ENCODE data around the gene TJP1.

The TJP1 gene

GRCh38 chr15:29822100-29822683 is at the start of gene TJP1 (continued):
- no peak for TF ChIP-seq ZNF133 (tag by site-specific recombination; IDR thresholded peaks at IDR 0.05)
- peak; percentile 68; the same call in 1 of the 2 replicates for TF ChIP-seq ZNF561 (tag by site-specific recombination; IDR thresholded peaks at IDR 0.05; ENCODE audit: borderline replicate concordance)
- no peak for TF ChIP-seq TSHZ1 (tag by site-specific recombination; IDR thresholded peaks at IDR 0.05; ENCODE audit: borderline replicate concordance)
- TF ChIP-seq IKZF3 (tag by site-specific recombination; IDR thresholded peaks at IDR 0.05), result peak; percentile 76
- TF ChIP-seq KLF9 (tag by site-specific recombination; IDR thresholded peaks at IDR 0.05; ENCODE audit: low read depth), result no peak
- TF ChIP-seq KLF1 (tag by site-specific recombination; IDR thresholded peaks at IDR 0.05), result peak; percentile 57
- TF ChIP-seq, protein P1, sequence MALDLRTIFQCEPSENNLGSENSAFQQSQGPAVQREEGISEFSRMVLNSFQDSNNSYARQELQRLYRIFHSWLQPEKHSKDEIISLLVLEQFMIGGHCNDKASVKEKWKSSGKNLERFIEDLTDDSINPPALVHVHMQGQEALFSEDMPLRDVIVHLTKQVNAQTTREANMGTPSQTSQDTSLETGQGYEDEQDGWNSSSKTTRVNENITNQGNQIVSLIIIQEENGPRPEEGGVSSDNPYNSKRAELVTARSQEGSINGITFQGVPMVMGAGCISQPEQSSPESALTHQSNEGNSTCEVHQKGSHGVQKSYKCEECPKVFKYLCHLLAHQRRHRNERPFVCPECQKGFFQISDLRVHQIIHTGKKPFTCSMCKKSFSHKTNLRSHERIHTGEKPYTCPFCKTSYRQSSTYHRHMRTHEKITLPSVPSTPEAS (tag by site-specific recombination; IDR thresholded peaks at IDR 0.05), result no peak
- TF ChIP-seq ZNF747 (tag by site-specific recombination; IDR thresholded peaks at IDR 0.05), result no peak
- TF ChIP-seq, protein P2, sequence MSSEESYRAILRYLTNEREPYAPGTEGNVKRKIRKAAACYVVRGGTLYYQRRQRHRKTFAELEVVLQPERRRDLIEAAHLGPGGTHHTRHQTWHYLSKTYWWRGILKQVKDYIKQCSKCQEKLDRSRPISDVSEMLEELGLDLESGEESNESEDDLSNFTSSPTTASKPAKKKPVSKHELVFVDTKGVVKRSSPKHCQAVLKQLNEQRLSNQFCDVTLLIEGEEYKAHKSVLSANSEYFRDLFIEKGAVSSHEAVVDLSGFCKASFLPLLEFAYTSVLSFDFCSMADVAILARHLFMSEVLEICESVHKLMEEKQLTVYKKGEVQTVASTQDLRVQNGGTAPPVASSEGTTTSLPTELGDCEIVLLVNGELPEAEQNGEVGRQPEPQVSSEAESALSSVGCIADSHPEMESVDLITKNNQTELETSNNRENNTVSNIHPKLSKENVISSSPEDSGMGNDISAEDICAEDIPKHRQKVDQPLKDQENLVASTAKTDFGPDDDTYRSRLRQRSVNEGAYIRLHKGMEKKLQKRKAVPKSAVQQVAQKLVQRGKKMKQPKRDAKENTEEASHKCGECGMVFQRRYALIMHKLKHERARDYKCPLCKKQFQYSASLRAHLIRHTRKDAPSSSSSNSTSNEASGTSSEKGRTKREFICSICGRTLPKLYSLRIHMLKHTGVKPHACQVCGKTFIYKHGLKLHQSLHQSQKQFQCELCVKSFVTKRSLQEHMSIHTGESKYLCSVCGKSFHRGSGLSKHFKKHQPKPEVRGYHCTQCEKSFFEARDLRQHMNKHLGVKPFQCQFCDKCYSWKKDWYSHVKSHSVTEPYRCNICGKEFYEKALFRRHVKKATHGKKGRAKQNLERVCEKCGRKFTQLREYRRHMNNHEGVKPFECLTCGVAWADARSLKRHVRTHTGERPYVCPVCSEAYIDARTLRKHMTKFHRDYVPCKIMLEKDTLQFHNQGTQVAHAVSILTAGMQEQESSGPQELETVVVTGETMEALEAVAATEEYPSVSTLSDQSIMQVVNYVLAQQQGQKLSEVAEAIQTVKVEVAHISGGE (tag by site-specific recombination; conservative IDR thresholded peaks at IDR 0.05; ENCODE audit: low read depth), result peak; percentile 70
- TF ChIP-seq ZNF664 (tag by site-specific recombination; IDR thresholded peaks at IDR 0.05), result no peak
- TF ChIP-seq SCRT2 (tag by site-specific recombination; IDR thresholded peaks at IDR 0.05), result no peak
- TF ChIP-seq ZNF449 (tag by site-specific recombination; IDR thresholded peaks at IDR 0.05), result peak; percentile 69
- no peak for TF ChIP-seq ZNF248 (tag by site-specific recombination; IDR thresholded peaks at IDR 0.05)
- TF ChIP-seq ZNF510 (tag by site-specific recombination; IDR thresholded peaks at IDR 0.05; ENCODE audit: insufficient replicate concordance), result no peak
- no peak for TF ChIP-seq GLI2 (tag by site-specific recombination; IDR thresholded peaks at IDR 0.05; ENCODE audit: borderline replicate concordance, low read depth)
- TF ChIP-seq ZNF175 (tag by site-specific recombination; IDR thresholded peaks at IDR 0.05), result no peak
- TF ChIP-seq ZNF621 (tag by site-specific recombination; IDR thresholded peaks at IDR 0.05), result no peak
- TF ChIP-seq ZFHX2 (tag by site-specific recombination; conservative IDR thresholded peaks at IDR 0.05), result peak; percentile 35; the same call in 1 of the 2 replicates
- TF ChIP-seq, protein P3, sequence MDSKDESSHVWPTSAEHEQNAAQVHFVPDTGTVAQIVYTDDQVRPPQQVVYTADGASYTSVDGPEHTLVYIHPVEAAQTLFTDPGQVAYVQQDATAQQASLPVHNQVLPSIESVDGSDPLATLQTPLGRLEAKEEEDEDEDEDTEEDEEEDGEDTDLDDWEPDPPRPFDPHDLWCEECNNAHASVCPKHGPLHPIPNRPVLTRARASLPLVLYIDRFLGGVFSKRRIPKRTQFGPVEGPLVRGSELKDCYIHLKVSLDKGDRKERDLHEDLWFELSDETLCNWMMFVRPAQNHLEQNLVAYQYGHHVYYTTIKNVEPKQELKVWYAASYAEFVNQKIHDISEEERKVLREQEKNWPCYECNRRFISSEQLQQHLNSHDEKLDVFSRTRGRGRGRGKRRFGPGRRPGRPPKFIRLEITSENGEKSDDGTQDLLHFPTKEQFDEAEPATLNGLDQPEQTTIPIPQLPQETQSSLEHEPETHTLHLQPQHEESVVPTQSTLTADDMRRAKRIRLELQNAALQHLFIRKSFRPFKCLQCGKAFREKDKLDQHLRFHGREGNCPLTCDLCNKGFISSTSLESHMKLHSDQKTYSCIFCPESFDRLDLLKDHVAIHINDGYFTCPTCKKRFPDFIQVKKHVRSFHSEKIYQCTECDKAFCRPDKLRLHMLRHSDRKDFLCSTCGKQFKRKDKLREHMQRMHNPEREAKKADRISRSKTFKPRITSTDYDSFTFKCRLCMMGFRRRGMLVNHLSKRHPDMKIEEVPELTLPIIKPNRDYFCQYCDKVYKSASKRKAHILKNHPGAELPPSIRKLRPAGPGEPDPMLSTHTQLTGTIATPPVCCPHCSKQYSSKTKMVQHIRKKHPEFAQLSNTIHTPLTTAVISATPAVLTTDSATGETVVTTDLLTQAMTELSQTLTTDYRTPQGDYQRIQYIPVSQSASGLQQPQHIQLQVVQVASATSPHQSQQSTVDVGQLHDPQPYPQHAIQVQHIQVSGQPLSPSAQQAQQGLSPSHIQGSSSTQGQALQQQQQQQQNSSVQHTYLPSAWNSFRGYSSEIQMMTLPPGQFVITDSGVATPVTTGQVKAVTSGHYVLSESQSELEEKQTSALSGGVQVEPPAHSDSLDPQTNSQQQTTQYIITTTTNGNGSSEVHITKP (tag by site-specific recombination; IDR thresholded peaks at IDR 0.05), result no peak
- TF ChIP-seq MYNN (tag by site-specific recombination; IDR thresholded peaks at IDR 0.05; ENCODE audit: borderline replicate concordance), result no peak
- TF ChIP-seq GLI4 (tag by site-specific recombination; IDR thresholded peaks at IDR 0.05), result no peak
- TF ChIP-seq ZFP41 (tag by site-specific recombination; IDR thresholded peaks at IDR 0.05; ENCODE audit: borderline replicate concordance), result no peak
- no peak for TF ChIP-seq ZNF24 (tag by site-specific recombination; IDR thresholded peaks at IDR 0.05)
- peak; percentile 73; the same call in 1 of the 2 replicates for TF ChIP-seq ZSCAN30 (tag by site-specific recombination; IDR thresholded peaks at IDR 0.05)
- no peak for TF ChIP-seq ZNF266 (tag by site-specific recombination; IDR thresholded peaks at IDR 0.05; ENCODE audit: low read depth)
- no peak for TF ChIP-seq MEIS1 (CRISPR knock-in tag; IDR thresholded peaks at IDR 0.05; ENCODE audit: borderline replicate concordance)
